NCI-H82 (cell line): Measurements from ENCODE around the gene B4GALT4.
"Not testable (repeated sequence)": the region's sequence is repeated elsewhere in the genome, so short reads cannot be mapped to it uniquely, and the experiment has no call there.

Experiments used
- DNase-seq: peaks from one replicate; lab custom pipeline; 2025; lab: John Stamatoyannopoulos, UW

The B4GALT4 gene, protein sequence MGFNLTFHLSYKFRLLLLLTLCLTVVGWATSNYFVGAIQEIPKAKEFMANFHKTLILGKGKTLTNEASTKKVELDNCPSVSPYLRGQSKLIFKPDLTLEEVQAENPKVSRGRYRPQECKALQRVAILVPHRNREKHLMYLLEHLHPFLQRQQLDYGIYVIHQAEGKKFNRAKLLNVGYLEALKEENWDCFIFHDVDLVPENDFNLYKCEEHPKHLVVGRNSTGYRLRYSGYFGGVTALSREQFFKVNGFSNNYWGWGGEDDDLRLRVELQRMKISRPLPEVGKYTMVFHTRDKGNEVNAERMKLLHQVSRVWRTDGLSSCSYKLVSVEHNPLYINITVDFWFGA

DNA sequence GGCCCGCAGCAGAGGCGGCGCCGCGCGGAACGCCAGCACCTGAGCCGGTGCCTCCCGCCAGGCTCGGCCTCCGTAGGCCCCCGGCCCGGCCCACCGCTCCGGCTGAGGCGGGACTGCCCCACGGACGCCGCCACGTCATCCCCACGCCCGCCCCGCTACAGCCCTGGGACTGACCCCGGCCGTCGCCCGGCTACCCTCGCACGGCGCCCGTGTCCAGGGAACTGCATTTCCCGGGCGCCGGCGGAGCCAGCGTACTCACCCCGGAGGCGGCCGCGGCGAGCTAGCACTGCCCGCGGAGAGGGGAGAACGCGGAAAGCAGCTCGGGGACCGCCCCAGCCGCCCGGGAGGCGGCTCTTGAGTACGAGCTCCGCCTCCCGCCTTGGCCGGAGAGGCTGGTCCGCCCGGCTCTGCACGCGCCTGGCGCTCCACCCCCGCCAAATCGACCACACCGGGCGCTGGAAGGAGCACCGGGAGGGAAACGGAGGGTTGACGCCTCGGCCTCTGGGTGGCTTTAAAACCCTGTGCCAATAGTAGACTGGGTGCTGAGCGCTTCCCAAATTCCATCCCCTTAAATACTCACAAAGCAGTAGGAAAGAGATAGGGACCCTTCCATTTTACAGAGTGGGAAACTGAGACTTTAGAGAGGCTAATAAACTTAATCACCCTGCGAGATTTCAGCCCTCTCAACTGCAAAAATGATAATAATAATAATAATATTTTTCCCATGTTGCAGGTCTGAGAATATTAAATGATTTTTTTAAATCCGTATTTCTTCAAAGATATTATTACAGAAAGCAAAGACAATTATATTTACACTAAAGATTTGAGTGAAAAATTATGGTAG is at the start of gene B4GALT4:
B4GALT4 (minus strand) TSS at position 288 of the 844 bp plus-strand sequence. CDS start 10,779 bp downstream, outside the sequence.
- DNase-seq, result peak; percentile 96

DNA sequence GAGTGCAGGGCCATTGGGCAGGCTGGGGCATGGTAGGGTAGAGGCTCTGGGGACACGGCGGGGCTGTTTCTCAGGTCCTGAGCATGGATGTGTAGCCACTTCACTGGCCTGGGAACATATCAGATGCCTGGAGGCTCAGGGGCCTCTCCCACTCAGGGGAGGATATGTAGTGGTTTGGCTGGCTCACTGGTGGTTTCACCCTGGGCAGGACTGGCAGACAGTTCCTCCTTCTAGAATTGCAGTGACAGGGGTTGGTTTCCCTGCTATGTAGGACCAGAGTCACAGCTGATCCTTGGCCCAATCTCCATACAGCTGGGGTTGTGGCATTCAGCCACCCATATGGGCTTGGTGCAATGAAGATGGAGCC is 48.7 kb upstream of the B4GALT4 start:
- no peak for DNase-seq

DNA sequence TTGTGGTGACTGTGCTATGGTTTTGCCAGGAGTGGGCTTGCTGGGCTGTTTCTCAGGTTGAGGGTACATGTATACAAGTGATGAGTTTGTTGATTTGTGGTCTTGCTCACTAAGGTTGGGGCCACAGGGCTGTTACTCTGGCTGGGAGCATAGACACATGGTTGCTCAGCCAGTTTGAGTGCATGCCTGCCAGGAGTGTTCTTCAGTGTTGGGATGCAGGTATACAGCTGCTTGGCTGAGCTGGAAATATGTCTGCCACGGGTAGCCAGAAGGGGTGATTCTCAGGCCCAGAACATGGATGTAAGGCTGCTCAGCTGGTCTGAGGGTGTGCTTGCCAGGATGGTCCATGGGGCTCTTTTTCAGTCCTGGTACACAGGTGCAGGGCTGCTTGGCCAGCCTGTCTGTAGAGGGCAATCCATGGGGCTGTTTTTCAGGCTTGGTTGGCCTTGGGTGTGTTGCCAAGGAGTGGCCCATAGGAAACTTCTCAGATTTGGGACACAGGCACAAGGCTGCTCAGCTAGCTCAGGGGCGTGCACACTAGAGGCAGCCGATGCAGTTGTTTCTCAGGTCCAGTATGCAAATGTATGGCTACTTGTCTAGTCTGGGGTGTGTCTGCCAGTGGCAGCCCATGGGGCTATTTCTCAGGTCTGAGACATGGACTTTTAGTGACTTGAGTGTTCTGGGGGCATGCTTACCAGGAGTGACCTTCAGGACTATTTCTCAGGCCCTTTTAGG is 48.2 kb upstream of the B4GALT4 start:
- no peak for DNase-seq

DNA sequence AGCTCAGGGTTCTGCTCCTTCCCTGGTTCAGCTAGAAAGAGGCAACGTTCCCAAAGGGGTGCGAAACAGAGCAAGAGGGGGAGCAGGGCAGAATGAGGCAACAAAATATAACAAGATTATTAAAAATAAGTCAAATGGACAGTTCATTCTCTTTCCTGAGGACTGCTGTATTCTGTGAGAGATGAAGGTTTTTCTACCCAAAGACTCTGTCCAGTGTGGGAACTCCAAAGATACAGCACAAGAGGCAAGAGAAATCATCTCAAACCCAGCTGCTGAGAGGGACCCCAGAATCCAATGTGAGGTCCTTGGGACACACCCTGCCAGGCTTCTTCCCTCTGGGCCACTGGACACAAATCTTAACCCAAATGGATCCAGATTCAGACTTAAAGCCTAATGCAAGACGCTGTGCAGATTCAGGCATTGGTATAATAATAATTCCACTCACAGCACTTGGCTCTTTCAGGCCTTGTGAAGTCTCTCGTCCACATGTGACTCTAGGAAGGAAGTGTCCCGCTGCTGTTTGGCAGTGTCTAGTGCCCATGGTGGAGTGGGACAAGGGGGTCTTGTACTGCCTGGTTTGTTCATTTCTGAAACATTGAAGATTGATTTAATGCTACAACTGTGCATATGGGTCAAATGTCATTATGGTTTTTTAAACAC is 39.0 kb upstream of the B4GALT4 start:
- DNase-seq, result no peak

DNA sequence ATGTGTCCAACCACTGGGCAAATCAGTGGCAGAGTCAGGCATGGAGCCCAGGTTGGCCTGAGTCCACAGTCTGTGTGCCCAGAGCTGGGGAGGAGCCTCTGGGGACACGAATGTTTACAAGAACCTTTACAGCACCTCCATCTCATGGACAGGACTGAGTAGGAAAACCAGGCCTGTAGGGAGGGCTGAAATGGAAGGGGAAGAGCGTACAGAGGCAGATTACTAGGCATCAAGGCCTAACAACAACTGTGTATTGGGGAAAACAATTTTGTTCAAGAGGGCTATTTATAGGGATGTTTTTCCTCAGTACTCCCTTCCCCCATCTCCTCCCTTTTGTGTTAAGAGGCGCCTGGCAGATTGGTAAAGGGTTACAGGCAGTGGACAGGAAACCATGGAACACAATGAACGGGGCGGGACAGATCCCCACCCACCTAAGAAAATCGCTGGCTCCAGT is 38.5 kb upstream of the B4GALT4 start:
- DNase-seq, result peak; percentile 18

DNA sequence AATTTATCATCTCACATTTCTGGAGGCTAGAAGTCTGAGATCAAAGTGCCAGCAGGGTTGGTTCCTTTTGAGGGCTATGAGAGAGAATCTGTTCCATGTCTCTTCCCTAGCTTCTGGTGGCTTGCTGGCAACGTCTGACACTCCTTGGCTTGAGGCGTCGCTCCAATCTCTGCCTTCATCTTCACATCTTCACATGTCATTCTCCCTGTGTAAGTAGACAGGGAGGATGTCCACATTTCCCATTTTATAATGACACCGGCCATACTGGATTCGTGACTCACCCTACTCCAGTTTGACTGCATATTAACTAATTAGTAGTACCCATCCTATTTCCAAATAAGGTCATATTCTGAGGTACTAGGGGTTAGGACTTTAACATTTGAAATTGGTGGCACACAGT is 36.0 kb upstream of the B4GALT4 start:
- no peak for DNase-seq

DNA sequence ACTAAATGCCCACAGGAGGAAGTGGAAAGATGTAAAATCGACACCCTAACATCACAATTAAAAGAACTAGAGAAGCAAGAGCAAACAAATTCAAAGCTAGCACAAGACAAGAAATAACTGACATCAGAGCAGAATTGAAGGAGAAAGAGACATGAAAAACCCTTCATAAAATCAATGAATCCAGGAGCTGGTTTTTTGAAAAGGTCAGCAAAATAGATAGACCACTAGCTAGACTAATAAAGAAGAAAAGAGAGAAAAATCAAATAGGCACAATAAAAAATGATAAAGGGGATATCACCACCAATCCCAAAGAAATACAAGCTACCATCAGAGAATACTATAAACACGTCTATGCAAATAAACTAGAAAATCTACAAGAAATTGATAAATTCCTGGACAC is 29.5 kb upstream of the B4GALT4 start:
- not testable (repeated sequence) for DNase-seq

DNA sequence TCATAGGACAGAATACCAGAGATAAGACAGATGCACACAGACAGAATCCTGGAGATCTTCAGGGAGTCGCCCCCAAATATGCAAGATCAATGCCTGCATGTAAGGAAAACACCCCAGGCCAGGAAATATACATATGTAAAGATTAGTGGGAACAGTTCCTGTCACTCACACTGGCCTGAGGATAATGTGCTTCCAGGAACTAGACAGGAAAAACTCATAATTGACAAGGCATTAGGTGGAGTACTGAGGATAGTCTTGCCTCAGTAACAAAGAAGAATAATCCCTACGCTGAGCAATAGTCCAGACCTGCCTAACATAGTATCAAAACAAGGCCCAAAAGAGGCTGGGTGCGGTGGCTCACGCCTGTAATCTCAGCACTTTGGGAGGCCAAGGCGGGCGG is 20.4 kb upstream of the B4GALT4 start:
- DNase-seq, result no peak

DNA sequence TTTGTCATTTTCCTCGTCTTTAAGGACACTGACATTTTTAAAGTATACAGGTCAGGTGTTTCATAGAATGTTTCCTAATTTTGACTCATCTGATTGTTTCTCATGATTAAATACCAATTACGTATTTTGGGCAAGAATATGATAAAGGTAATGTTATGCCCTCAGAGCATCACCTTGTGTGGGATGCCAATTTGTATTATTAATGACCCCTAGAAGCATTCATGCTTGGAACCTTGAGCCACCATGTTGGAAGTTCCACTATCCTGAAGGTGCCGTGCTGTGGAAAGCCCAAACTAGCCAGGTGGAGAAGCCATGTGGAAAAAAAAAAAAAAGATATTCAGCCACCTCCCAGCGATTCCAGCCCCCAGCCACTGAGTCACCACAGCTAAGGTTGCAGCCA is 19.1 kb upstream of the B4GALT4 start:
- no peak for DNase-seq

DNA sequence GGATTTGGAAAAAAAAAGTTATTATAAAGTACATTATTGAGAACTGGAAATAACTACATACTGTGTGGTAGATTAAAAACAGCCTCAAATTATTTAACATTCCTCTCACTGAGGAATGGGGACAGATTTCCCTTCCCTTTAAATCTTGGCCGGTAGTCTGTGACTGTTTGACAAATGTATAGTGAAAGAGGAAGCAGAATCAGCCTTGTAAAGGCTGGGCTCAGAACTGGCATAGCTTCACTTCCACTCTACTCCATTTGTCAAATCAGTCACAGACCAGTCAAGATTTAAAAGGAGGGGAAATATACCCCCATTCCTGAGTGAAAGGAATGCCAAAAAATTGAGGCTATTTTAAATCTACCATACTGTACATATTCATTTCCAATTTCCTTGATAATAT is 18.2 kb upstream of the B4GALT4 start:
- no peak for DNase-seq

DNA sequence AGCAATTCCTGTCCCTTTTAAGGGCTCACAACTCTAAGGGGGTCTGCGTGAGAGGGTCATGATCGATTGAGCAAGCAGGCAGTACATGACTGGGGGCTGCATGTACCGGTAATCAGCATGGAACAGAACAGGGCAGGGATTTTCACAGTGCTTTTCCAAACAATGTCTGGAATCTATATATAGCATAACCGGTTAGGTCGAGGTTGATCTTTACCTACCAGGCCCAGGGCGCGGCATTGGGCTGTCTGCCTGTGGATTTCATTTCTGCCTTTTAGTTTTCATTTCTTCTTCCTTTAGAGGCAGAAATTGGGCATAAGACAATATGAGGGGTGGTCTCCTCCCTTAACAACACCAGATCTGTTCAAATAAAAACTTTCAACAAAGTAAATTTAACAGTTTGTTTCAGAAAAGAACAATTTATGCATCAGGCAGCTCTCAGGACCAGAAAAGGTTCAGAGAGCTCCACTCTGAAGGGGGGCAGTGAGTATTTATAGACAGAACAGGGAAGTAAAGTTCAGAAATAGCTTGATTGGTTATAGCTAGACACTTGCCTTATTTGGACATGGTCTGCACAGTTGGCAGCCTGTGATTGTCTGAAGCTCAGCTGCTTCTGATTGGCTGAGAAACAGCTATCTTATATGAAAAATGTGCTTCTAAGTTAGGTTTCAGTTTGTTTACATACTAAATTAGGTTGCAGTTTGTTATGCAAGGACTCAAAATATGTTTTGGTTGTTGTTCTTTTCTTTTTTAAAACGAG is 17.2 kb upstream of the B4GALT4 start:
- no peak for DNase-seq

DNA sequence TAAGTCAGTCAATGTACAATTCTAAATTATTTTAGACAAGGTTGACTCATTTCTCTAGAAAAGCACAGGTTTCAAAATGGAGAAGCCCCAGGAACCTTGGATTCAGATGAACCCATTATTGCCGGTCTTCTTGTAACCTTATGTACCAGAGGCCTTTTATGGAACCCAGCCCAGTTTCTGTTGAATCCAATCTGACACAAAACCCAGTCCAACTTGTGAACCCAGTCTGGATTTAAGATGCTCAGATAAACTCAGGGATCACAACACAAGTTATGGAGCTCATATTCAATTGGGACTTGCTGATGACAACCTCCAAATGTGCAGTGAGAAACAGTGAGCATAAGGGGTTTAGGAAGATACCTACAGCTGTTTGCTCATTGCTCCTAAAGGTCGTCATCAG is 16.4 kb upstream of the B4GALT4 start:
- DNase-seq, result no peak

DNA sequence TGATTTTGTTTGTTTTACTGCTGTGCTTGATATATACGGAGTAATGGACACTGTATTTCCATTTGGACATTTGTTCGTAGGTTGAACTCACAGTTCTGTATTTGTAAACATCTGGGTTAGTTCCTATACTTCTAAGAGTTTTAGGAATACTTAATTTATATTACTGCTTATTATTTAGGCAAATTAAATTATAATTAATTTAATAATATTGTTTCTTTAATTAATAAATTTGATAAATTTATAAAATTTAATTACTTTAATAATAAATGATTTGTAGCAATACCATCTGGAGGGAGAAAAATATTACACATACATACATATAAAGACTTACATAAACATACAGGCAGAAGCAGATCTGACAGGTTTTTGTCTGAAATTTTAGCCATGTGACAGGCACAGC is 14.5 kb upstream of the B4GALT4 start:
- no peak for DNase-seq

DNA sequence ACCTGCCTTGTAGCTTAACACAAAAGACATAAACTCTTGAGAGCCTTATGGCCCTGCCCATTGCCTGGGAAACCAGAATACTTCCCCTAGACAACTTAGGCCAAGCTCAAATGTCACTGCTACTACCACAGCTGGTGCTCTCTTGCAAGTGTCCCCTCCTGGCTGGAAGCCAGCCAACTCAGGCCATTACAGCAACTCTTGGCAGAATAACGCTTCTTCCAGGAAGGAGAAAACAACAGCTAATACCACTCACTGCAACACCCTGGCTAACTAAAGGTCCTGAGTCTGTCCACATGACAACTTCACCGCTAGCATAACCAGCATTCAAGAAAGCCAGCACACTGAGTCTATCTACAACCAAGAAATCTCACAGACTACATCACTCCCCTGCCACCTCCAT is 5.1 kb upstream of the B4GALT4 start:
- peak; percentile 29 for DNase-seq

DNA sequence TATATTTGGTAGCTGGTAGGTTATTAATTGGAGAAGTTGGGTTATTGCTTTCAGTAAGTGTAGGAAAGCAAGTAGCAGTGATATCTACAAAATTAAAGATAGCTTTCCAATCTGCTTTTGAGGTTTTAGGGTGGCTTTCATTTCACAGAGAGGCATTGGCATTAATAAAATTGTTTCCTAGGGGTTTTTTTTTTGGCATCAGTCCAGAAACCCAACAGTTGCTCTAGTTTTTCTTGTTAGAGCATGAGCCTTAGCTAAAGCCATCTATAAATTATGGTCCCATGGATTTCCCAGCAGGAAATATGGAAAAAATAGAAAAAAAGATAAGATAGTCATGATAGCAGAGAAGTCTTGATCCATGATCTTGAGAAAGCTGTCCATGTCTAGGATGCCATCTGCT is 3.0 kb upstream of the B4GALT4 start:
- DNase-seq, result peak; percentile 44

DNA sequence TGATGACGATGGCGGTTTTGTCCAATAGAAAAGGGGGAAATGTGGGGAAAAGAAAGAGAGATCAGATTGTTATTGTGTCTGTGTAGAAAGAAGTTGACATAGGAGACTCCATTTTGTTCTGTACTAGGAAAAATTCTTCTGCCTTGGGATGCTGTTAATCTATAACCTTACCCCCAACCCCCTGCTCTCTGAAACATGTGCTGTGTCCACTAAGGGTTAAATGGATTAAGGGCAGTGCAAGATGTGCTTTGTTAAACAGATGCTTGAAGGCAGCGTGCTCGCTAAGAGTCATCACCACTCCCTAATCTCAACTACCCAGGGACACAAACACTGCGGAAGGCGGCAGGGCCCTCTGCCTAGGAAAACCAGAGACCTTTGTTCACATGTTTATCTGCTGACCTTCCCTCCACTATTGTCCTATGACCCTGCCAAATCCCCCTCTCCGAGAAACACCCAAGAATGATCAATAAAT is 2.4 kb upstream of the B4GALT4 start:
- not testable (repeated sequence) for DNase-seq

DNA sequence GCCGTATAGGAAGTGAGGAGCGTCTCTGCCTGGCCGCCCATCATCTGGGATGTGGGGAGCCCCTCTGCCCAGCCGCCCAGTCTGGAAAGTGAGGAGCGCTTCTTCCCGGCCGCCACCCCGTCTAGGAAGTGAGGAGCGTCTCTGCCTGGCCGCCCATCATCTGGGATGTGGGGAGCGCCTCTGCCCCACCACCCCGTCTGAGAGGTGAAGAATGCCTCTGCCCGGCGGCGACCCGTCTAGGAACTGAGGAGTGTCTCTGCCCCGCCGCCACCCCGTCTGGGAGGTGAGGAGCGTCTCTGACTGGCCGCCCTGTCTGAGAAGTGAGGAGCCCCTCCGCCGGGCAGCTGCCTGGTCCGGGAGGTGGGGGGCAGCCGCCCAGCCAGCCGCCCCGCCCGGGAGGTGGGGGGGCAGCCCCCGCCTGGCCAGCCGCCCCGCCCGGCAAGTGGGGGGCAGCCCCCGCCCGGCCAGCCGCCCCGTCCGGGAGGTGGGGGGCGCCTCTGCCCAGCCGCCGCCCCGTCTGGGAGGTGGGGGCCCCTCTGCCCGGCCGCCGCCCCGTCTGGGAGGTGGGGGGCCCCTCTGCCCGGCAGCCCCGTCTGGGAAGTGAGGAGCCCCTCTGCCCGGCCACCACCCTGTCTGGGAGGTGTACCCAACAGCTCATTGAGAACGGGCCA is 1.8 kb upstream of the B4GALT4 start:
- DNase-seq, result not testable (repeated sequence)

DNA sequence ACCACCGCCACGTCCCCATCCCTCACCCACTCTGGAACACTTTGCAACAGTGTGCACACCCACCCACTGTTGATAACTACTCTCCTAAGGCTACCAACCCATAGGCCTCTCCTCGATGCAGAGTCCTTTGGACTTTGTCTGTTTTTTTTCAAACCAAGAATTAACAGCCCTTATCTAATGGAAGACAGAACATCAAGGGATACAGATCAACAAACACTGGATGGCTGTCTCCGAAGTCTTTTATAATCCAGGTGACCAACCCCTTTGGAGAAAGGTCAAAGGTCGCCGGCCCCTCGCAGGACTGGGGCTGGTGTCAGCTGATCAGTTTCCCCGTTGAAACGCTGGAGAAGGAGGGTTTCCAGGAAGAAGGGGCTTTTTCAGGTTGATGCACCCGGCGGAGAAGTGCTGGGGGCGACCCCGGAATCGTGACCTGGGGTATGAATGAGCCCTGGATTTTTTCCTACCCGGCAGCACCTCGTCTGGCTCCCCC is 532 bp downstream of the B4GALT4 start:
- DNase-seq, result peak; percentile 49

DNA sequence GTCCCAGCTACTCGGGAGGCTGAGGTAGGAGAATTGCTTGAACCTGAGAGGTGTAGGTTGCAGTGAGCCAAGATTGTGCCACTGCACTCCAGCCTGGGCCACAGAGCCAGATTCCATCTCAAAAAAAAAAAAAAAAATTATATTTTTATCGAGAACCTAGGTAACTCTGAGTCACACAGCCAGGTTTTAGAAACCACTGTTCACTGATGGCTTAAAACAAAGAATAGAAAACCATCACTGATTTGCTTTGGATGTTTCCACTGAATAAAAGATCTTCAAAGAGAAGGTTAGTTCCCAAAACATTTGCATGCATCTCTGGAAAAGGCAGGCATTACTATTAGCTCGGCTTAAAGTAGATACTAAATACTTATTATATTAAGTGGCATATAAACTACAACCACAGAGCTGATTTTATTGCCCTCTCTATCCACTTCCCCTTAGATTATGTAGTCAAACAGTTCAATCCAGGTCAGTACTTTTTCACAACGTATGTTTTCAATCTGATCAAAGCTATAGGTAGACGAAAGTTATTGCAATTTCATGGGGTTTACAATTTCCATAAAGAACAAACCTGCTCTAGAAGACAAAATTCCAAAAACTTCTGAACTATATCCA is 1.4 kb downstream of the B4GALT4 start:
- peak; percentile 45 for DNase-seq

DNA sequence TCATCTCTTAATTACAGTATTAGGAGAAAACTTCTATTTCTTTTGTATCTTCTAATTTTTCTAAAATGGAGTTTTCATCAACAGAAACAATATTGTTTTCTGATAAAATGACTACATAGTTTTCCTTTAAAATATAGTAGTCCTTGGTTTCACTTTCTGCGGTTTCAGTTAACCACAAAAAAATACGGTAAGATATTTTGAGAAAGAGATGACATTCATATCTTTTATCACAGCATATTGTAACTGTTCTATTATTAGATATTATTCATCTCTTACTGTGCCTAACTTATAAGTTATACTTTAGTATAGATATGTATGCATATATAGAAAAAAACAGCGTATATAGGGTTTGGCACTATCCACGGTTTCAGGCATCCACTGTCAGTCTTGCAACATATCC is 2.3 kb downstream of the B4GALT4 start:
- no peak for DNase-seq
